HepG2 (cell line): Measurements from ENCODE around the gene NFS1. TPM values are rescaled to one million over a fixed set of nuclear protein-coding genes. Genes with fewer than 3 reads are reported as not detected.

Experiments
- AGO2 ChIP-seq: fragments of 200-400 bp; formaldehyde crosslinking; optimal IDR thresholded peaks from 2 replicates; pipeline ENCODE3; 2017; ENCODE audit warnings: mild to moderate bottlenecking, low read depth, low read length, moderate library complexity
- CHD4 ChIP-seq: fragments of 200-600 bp; sonication (generic); IDR thresholded peaks from 2 replicates; pipeline ENCODE4 v1.7.0; 2017; ENCODE audit warnings: mild to moderate bottlenecking, low read length, borderline replicate concordance
- FOXK1 ChIP-seq: sonication (generic); formaldehyde crosslinking; IDR thresholded peaks from 2 replicates; pipeline ENCODE4 v1.4.0; 2020; ENCODE audit warnings: low read depth, missing genetic modification reagents, borderline replicate concordance
- GATA4 ChIP-seq: sonication (generic); IDR thresholded peaks from 2 replicates; pipeline ENCODE4 v1.6.1; 2016; ENCODE audit warnings: antibody characterized with exemption, low read depth, borderline replicate concordance
- HCFC1 ChIP-seq: fragments of 150-350 bp; IDR thresholded peaks from 2 replicates; pipeline ENCODE4 v1.6.1; 2014; ENCODE audit warnings: low read depth, low read length
- NR2C2 ChIP-seq: sonication (generic); formaldehyde crosslinking; IDR thresholded peaks from 2 replicates; pipeline ENCODE4 v1.4.0; 2020; ENCODE audit warnings: missing genetic modification reagents, mild to moderate bottlenecking, moderate library complexity, borderline replicate concordance
- POGZ ChIP-seq: sonication (generic); formaldehyde crosslinking; IDR thresholded peaks from 2 replicates; pipeline ENCODE4 v1.4.0; 2020; ENCODE audit warnings: mild to moderate bottlenecking, missing genetic modification reagents
- RCOR2 ChIP-seq: IDR thresholded peaks from 2 replicates; pipeline ENCODE4 v1.6.1; 2016; ENCODE audit warnings: missing biosample characterization, missing genetic modification reagents
- SAP130 ChIP-seq: IDR thresholded peaks from 2 replicates; pipeline ENCODE4 v1.6.1; 2016; ENCODE audit warnings: low read depth
- XRCC5 ChIP-seq: fragments of 200-400 bp; formaldehyde crosslinking; optimal IDR thresholded peaks from 2 replicates; pipeline ENCODE3; 2017; ENCODE audit warnings: mild to moderate bottlenecking, low read length
- ZNF10 ChIP-seq: sonication (generic); formaldehyde crosslinking; IDR thresholded peaks from 2 replicates; pipeline ENCODE4 v1.4.0; 2020; ENCODE audit warnings: mild to moderate bottlenecking, low read depth, missing genetic modification reagents, borderline replicate concordance
- ZNF124 ChIP-seq: sonication (generic); formaldehyde crosslinking; IDR thresholded peaks from 2 replicates; pipeline ENCODE4 v1.4.0; 2020; ENCODE audit warnings: missing genetic modification reagents
- ZNF331 ChIP-seq: sonication (generic); formaldehyde crosslinking; IDR thresholded peaks from 2 replicates; pipeline ENCODE4 v1.4.0; 2020; ENCODE audit warnings: missing genetic modification reagents
- ZNF790 ChIP-seq: sonication (generic); formaldehyde crosslinking; IDR thresholded peaks from 2 replicates; pipeline ENCODE4 v1.8.0; 2022; ENCODE audit warnings: missing genetic modification reagents, mild to moderate bottlenecking, borderline replicate concordance
- ZZZ3 ChIP-seq: sonication (generic); formaldehyde crosslinking; IDR thresholded peaks from 2 replicates; pipeline ENCODE4 v1.4.0; 2020; ENCODE audit warnings: missing genetic modification reagents, mild to moderate bottlenecking, borderline replicate concordance
- polyA plus RNA-seq, 8 experiments: library from polyadenylated mRNA; depleted of rRNA in 3 of 8; stranded (reverse) in 7 of 8; unstranded in 1 of 8; fragments of >200 nt; fragmentation: Illumina TruSeq in 4 of 8; extraction: Trizol in 4 of 8; gene quantifications; 2 replicates each; pipeline versions ENCODE4 v1.2.1 to v1.2.3, GENCODE V29; 2011 to 2016; ENCODE audit warnings: low read depth in 4 of 8, missing spikeins in 1 of 8, mixed read lengths in 1 of 8; ENCODE audit not compliant: insufficient read depth in 1 of 8
- total RNA-seq, 5 experiments: library from RNA; depleted of rRNA; stranded (reverse); fragments of >200 nt; fragmentation: Illumina TruSeq; extraction: Trizol; gene quantifications; 2 replicates each; pipeline ENCODE4 v1.2.3, GENCODE V29; 2016; ENCODE audit warnings: low read depth in 1 of 5
- TF ChIP-seq, protein P1 (sequence below): sonication (generic); formaldehyde crosslinking; IDR thresholded peaks from 2 replicates; pipeline ENCODE4 v1.8.1; 2022; ENCODE audit warnings: low read depth, mild to moderate bottlenecking, missing genetic modification reagents
- TF ChIP-seq, protein P2 (sequence below): sonication (generic); formaldehyde crosslinking; IDR thresholded peaks from 2 replicates; pipeline ENCODE4 v1.9.0; 2021; ENCODE audit warnings: mild to moderate bottlenecking, missing genetic modification reagents
- TF ChIP-seq, protein P3 (sequence below): sonication (generic); formaldehyde crosslinking; IDR thresholded peaks from 2 replicates; pipeline ENCODE4 v1.4.0; 2020; ENCODE audit warnings: missing genetic modification reagents, borderline replicate concordance

NFS1 gene
- total and polyA plus RNA-seq, 2 of the 13 experiments (the other 11 are each of a cell fraction or from before 2014, with no cell fraction given), result 65.9 to 88.1 TPM

DNA sequence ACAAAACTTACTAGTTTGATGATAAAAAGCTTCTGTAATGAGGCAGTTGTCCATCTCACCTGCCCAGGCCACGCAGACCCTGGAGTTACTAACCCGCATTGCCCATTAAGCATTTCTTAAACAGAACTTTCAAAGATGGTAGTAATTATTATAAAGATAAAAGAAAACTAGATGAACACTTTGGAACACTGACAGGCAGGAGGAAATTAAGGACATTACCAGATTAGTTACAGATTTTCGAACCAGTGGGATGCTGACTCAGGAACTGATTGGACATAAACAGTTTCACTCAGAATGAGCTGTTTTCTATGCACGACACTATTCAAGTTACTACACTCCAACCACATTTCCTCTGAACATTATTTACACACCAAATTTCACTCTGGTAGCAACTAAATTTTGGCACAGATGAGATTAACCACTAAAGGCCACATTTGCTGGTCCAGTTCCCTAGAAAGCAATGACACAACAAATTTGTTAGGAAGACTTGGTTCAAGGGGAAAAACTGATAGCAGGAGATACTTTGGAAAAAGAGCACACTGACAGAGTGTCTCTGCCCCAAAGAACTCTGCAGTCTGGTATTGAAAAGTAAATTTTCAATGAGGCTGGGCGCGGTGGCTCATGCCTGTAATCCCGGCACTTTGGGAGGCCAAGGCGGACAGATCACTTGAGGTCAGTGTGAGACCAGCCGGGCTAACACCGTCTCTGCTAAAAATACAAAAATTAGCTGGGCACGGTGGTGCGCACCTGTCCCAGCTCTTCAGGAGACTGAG, 3.1 kb upstream of the NFS1 start (continued):
- TF ChIP-seq, protein P1, sequence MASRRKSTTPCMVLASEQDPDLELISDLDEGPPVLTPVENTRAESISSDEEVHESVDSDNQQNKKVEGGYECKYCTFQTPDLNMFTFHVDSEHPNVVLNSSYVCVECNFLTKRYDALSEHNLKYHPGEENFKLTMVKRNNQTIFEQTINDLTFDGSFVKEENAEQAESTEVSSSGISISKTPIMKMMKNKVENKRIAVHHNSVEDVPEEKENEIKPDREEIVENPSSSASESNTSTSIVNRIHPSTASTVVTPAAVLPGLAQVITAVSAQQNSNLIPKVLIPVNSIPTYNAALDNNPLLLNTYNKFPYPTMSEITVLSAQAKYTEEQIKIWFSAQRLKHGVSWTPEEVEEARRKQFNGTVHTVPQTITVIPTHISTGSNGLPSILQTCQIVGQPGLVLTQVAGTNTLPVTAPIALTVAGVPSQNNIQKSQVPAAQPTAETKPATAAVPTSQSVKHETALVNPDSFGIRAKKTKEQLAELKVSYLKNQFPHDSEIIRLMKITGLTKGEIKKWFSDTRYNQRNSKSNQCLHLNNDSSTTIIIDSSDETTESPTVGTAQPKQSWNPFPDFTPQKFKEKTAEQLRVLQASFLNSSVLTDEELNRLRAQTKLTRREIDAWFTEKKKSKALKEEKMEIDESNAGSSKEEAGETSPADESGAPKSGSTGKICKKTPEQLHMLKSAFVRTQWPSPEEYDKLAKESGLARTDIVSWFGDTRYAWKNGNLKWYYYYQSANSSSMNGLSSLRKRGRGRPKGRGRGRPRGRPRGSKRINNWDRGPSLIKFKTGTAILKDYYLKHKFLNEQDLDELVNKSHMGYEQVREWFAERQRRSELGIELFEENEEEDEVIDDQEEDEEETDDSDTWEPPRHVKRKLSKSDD (CRISPR knock-in tag), result no peak
- no peak for TF ChIP-seq POGZ (CRISPR knock-in tag)
- TF ChIP-seq CHD4, result no peak
- TF ChIP-seq FOXK1 (CRISPR knock-in tag), result no peak
- TF ChIP-seq ZNF10 (CRISPR knock-in tag), result no peak
- TF ChIP-seq ZNF124, result no peak
- TF ChIP-seq ZNF331, result no peak
- TF ChIP-seq NR2C2 (CRISPR knock-in tag), result no peak
- no peak for TF ChIP-seq GATA4
- no peak for TF ChIP-seq ZNF790 (CRISPR knock-in tag)
- peak; percentile 70 for TF ChIP-seq AGO2
- no peak for TF ChIP-seq XRCC5
- TF ChIP-seq, protein P2, sequence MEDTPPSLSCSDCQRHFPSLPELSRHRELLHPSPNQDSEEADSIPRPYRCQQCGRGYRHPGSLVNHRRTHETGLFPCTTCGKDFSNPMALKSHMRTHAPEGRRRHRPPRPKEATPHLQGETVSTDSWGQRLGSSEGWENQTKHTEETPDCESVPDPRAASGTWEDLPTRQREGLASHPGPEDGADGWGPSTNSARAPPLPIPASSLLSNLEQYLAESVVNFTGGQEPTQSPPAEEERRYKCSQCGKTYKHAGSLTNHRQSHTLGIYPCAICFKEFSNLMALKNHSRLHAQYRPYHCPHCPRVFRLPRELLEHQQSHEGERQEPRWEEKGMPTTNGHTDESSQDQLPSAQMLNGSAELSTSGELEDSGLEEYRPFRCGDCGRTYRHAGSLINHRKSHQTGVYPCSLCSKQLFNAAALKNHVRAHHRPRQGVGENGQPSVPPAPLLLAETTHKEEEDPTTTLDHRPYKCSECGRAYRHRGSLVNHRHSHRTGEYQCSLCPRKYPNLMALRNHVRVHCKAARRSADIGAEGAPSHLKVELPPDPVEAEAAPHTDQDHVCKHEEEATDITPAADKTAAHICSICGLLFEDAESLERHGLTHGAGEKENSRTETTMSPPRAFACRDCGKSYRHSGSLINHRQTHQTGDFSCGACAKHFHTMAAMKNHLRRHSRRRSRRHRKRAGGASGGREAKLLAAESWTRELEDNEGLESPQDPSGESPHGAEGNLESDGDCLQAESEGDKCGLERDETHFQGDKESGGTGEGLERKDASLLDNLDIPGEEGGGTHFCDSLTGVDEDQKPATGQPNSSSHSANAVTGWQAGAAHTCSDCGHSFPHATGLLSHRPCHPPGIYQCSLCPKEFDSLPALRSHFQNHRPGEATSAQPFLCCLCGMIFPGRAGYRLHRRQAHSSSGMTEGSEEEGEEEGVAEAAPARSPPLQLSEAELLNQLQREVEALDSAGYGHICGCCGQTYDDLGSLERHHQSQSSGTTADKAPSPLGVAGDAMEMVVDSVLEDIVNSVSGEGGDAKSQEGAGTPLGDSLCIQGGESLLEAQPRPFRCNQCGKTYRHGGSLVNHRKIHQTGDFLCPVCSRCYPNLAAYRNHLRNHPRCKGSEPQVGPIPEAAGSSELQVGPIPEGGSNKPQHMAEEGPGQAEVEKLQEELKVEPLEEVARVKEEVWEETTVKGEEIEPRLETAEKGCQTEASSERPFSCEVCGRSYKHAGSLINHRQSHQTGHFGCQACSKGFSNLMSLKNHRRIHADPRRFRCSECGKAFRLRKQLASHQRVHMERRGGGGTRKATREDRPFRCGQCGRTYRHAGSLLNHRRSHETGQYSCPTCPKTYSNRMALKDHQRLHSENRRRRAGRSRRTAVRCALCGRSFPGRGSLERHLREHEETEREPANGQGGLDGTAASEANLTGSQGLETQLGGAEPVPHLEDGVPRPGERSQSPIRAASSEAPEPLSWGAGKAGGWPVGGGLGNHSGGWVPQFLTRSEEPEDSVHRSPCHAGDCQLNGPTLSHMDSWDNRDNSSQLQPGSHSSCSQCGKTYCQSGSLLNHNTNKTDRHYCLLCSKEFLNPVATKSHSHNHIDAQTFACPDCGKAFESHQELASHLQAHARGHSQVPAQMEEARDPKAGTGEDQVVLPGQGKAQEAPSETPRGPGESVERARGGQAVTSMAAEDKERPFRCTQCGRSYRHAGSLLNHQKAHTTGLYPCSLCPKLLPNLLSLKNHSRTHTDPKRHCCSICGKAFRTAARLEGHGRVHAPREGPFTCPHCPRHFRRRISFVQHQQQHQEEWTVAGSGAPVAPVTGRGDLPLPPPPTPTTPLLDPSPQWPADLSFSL (CRISPR knock-in tag), result no peak; the same call in 1 of the 2 replicates
- TF ChIP-seq ZZZ3 (CRISPR knock-in tag), result no peak
- no peak for TF ChIP-seq RCOR2 (CRISPR knock-in tag)
- TF ChIP-seq SAP130 (CRISPR knock-in tag), result no peak
- TF ChIP-seq, protein P3, sequence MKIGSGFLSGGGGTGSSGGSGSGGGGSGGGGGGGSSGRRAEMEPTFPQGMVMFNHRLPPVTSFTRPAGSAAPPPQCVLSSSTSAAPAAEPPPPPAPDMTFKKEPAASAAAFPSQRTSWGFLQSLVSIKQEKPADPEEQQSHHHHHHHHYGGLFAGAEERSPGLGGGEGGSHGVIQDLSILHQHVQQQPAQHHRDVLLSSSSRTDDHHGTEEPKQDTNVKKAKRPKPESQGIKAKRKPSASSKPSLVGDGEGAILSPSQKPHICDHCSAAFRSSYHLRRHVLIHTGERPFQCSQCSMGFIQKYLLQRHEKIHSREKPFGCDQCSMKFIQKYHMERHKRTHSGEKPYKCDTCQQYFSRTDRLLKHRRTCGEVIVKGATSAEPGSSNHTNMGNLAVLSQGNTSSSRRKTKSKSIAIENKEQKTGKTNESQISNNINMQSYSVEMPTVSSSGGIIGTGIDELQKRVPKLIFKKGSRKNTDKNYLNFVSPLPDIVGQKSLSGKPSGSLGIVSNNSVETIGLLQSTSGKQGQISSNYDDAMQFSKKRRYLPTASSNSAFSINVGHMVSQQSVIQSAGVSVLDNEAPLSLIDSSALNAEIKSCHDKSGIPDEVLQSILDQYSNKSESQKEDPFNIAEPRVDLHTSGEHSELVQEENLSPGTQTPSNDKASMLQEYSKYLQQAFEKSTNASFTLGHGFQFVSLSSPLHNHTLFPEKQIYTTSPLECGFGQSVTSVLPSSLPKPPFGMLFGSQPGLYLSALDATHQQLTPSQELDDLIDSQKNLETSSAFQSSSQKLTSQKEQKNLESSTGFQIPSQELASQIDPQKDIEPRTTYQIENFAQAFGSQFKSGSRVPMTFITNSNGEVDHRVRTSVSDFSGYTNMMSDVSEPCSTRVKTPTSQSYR (CRISPR knock-in tag), result no peak
- TF ChIP-seq HCFC1, result no peak
